GM19455 (cell line): ENCODE measurements around the gene IRX4.

ENCODE experiments used
- ATAC-seq: cut with Tn5 transposase; IDR thresholded peaks from one replicate; pipeline ENCODE4 v1.9.1; 2021; ENCODE audit not compliant: unreplicated experiment

Gene IRX4

GRCh38 chr5:1892685-1893445 lies 10.1 kb upstream of the IRX4 start:
- ATAC-seq: no peak

- no peak for ATAC-seq
These were observed 9.5 kb upstream of the IRX4 start for GRCh38 chr5:1892211-1892610.

- ATAC-seq: no peak
These were observed 8.7 kb upstream of the IRX4 start for GRCh38 chr5:1891391-1891790.

GRCh38 chr5:1890296-1890695 lies 7.6 kb upstream of the IRX4 start:
- ATAC-seq: no peak

GRCh38 chr5:1889321-1890065 lies 6.8 kb upstream of the IRX4 start:
- ATAC-seq: no peak

GRCh38 chr5:1888541-1889251 lies 6.0 kb upstream of the IRX4 start:
- ATAC-seq: no peak

GRCh38 chr5:1887588-1888360 lies 5.0 kb upstream of the IRX4 start:
- no peak for ATAC-seq

GRCh38 chr5:1886846-1887587 lies 4.3 kb upstream of the IRX4 start:
- ATAC-seq: no peak

GRCh38 chr5:1885868-1886845 lies 3.4 kb upstream of the IRX4 start:
- ATAC-seq: no peak

GRCh38 chr5:1885404-1885755 lies 2.7 kb upstream of the IRX4 start:
- no peak for ATAC-seq

- no peak for ATAC-seq
These were observed 2.1 kb upstream of the IRX4 start for GRCh38 chr5:1884678-1885403.

- ATAC-seq: no peak
These were observed 1.4 kb upstream of the IRX4 start for GRCh38 chr5:1883925-1884677.

GRCh38 chr5:1883120-1883924 lies 597 bp upstream of the IRX4 start:
- no peak for ATAC-seq

- no peak for ATAC-seq
These were observed 891 bp downstream of the IRX4 start for GRCh38 chr5:1881731-1882336.

- no peak for ATAC-seq
These were observed 1.6 kb downstream of the IRX4 start for GRCh38 chr5:1881098-1881572.

GRCh38 chr5:1880377-1881025 lies 2.2 kb downstream of the IRX4 start:
- no peak for ATAC-seq
